ENCODE results near the gene XKR7. TPM values are rescaled to one million over a fixed set of nuclear protein-coding genes. Genes with fewer than 3 reads are reported as not detected.

Gene XKR7
- total and polyA plus RNA-seq, 4 donors: 0.02 to 0.12 (median 0.05) TPM

- Histone ChIP-seq H3K36me3 (ENCODE audit: control insufficient read depth in 4 of 4, insufficient read depth in 4 of 4, low read length in 4 of 4) (no peaks in the 10 kb centered on the region), H3K9ac (ENCODE audit: insufficient read depth in 1 of 2, low read length in 2 of 2) (no peak overlapping the region), H3K9me3 (ENCODE audit: control insufficient read depth in 4 of 4, insufficient read depth in 3 of 4, low read length in 3 of 4) (no peaks in the 10 kb centered on the region), H3K4me3 (no peak overlapping the region), H3K4me1 (ENCODE audit: control insufficient read depth in 5 of 5, insufficient read depth in 5 of 5, low read length in 5 of 5) (no peaks in the 10 kb centered on the region), H3K27me3 (ENCODE audit: control insufficient read depth in 3 of 3, insufficient read depth in 3 of 3, low read length in 2 of 3) (peaks cover 0 to 3% (median 0%) of the 10 kb centered on the region in 3 donors), H3K27ac (ENCODE audit: low read depth in 1 of 2, low read length in 1 of 2) (no peak overlapping the region)
- no peak for ATAC-seq (ENCODE audit: insufficient read depth, low FRiP score)
- WGBS, 2 donors: 65 to 67% methylated on average over 6 of the region's 6 CpGs
- DNase-seq: no peak
- TF ChIP-seq CTCF (IDR thresholded peaks at IDR 0.05; ENCODE audit: control extremely low read depth, extremely low read depth): no peak
Observed at GRCh38 chr20:31979713-31980426, 11.9 kb downstream of the XKR7 start.

GRCh38 chr20:31981784-31982183 is 13.8 kb downstream of the XKR7 start:
- TF ChIP-seq CTCF (IDR thresholded peaks at IDR 0.05; ENCODE audit: control extremely low read depth, extremely low read depth): no peak
- no peaks in the 10 kb centered on the region for H3K9me3 ChIP-seq (ENCODE audit: control insufficient read depth in 4 of 4, insufficient read depth in 3 of 4, low read length in 3 of 4)
- whole genome bisulfite sequencing, 2 donors: 83 to 85% methylated on average over 2 of the region's 2 CpGs
- H3K9ac ChIP-seq (ENCODE audit: insufficient read depth in 1 of 2, low read length in 2 of 2): no peak overlapping the region
- DNase-seq (no peak), ATAC-seq (ENCODE audit: insufficient read depth, low FRiP score) (no peak)
- H3K4me3 ChIP-seq: no peak overlapping the region
- H3K27me3 ChIP-seq (ENCODE audit: control insufficient read depth in 3 of 3, insufficient read depth in 3 of 3, low read length in 2 of 3): no peaks in the 10 kb centered on the region
- no peaks in the 10 kb centered on the region for H3K36me3 ChIP-seq (ENCODE audit: control insufficient read depth in 4 of 4, insufficient read depth in 4 of 4, low read length in 4 of 4)
- H3K4me1 ChIP-seq (ENCODE audit: control insufficient read depth in 5 of 5, insufficient read depth in 5 of 5, low read length in 5 of 5): no peaks in the 10 kb centered on the region
- no peak overlapping the region for H3K27ac ChIP-seq (ENCODE audit: low read depth in 1 of 2, low read length in 1 of 2)

GRCh38 chr20:31984981-31985471 is 17.1 kb downstream of the XKR7 start:
- Histone ChIP-seq H3K27me3 (ENCODE audit: control insufficient read depth in 3 of 3, insufficient read depth in 3 of 3, low read length in 2 of 3) (no peaks in the 10 kb centered on the region), H3K4me3 (no peak overlapping the region), H3K36me3 (ENCODE audit: control insufficient read depth in 4 of 4, insufficient read depth in 4 of 4, low read length in 4 of 4) (no peaks in the 10 kb centered on the region), H3K4me1 (ENCODE audit: control insufficient read depth in 5 of 5, insufficient read depth in 5 of 5, low read length in 5 of 5) (no peaks in the 10 kb centered on the region), H3K27ac (ENCODE audit: low read depth in 1 of 2, low read length in 1 of 2) (no peak overlapping the region), H3K9me3 (ENCODE audit: control insufficient read depth in 4 of 4, insufficient read depth in 3 of 4, low read length in 3 of 4) (no peaks in the 10 kb centered on the region), H3K9ac (ENCODE audit: insufficient read depth in 1 of 2, low read length in 2 of 2) (no peak overlapping the region)
- ATAC-seq (ENCODE audit: insufficient read depth, low FRiP score) (no peak), DNase-seq (no peak)
- 44 to 49% methylated on average over 6 of the region's 6 CpGs for WGBS, 2 donors
- no peak for TF ChIP-seq CTCF (IDR thresholded peaks at IDR 0.05; ENCODE audit: control extremely low read depth, extremely low read depth)

Data from lung (tissue), 12 donors.